Measurements from ENCODE around the gene CC2D2B. TPM values are rescaled to one million over a fixed set of nuclear protein-coding genes. Genes with fewer than 3 reads are reported as not detected.

The CC2D2B gene
- total and polyA plus RNA-seq, 12 donors: 0.14 to 1.8 (median 0.79) TPM

GRCh38 chr10:95864906-95865813, 42.6 kb upstream of the CC2D2B start:
- peaks cover 0 to 81% (median 5%) of the 10 kb centered on the region in 9 donors for H3K36me3 ChIP-seq
- DNase-seq: peak in 1 of 2 donors; percentile 36
- intact Hi-C loops (cut with DNase I): loop anchor here in 6 of 10 donors (1.0 to 5.0 kb wide), 3 partner anchors 171 to 178 kb away; partner anchors contain the start of gene TCTN3 (in 4 of the 6)

GRCh38 chr10:95865814-95866466, 41.8 kb upstream of the CC2D2B start:
- intact Hi-C loops (cut with DNase I): loop anchor here in 6 of 10 donors (1.0 to 5.0 kb wide), 3 partner anchors 171 to 174 kb away; partner anchors contain the start of gene TCTN3 (in 4 of the 6)
- no peaks in the 10 kb centered on the region for H3K27me3 ChIP-seq
- H3K4me3 ChIP-seq: no peak overlapping the region
- ATAC-seq (no peak), DNase-seq (no peak)
- no peak for TF ChIP-seq CTCF (IDR thresholded peaks at IDR 0.05)
- WGBS, 2 donors: 87 to 91% methylated on average over 6 of the region's 6 CpGs
- H3K4me1 ChIP-seq: peaks cover 0 to 6% (median 0%) of the 10 kb centered on the region in 9 donors
- H3K27ac ChIP-seq: no peak overlapping the region
- H3K36me3 ChIP-seq: peaks cover 0 to 81% (median 6%) of the 10 kb centered on the region in 9 donors
- no peaks in the 10 kb centered on the region for H3K9me3 ChIP-seq

More at GRCh38 chr10:95864906-95865813, 42.6 kb upstream of the CC2D2B start:
- ATAC-seq: peak; percentile 70 to 89 (median 86)
- no peak overlapping the region for H3K4me3 ChIP-seq
- no peaks in the 10 kb centered on the region for H3K9me3 ChIP-seq
- peak; percentile 18 to 75 (median 65) for TF ChIP-seq CTCF (IDR thresholded peaks at IDR 0.05)
- H3K27me3 ChIP-seq: no peaks in the 10 kb centered on the region
- H3K27ac ChIP-seq: peak overlapping the region in 1 of 10 donors; percentile 6
- 41 to 44% methylated on average over 7 of the region's 7 CpGs for WGBS, 2 donors
- peaks cover 0 to 6% (median 0%) of the 10 kb centered on the region in 9 donors for H3K4me1 ChIP-seq

- 90 to 94% methylated on average over 2 of the region's 2 CpGs for WGBS, 2 donors
- no peak for TF ChIP-seq CTCF (IDR thresholded peaks at IDR 0.05)
- no peak for ATAC-seq
- peaks cover 0 to 6% (median 0%) of the 10 kb centered on the region in 9 donors for H3K4me1 ChIP-seq
- no peak for DNase-seq
- intact Hi-C loops (cut with DNase I): loop anchor here in 5 of 10 donors (2.0 to 5.0 kb wide), 2 partner anchors 172 to 174 kb away; partner anchors contain the start of gene TCTN3 (in 4 of the 5)
- peaks cover 0 to 81% (median 6%) of the 10 kb centered on the region in 9 donors for H3K36me3 ChIP-seq
- no peaks in the 10 kb centered on the region for H3K27me3 ChIP-seq
- H3K4me3 ChIP-seq: no peak overlapping the region
- H3K27ac ChIP-seq: no peak overlapping the region
- no peaks in the 10 kb centered on the region for H3K9me3 ChIP-seq
Measured at GRCh38 chr10:95866467-95866842, 41.3 kb upstream of the CC2D2B start.

GRCh38 chr10:95867866-95868265, 39.9 kb upstream of the CC2D2B start:
- H3K9me3 ChIP-seq: no peaks in the 10 kb centered on the region
- no peak overlapping the region for H3K4me3 ChIP-seq
- H3K27me3 ChIP-seq: no peaks in the 10 kb centered on the region
- TF ChIP-seq CTCF (IDR thresholded peaks at IDR 0.05): no peak
- WGBS, 2 donors: 94 to 95% methylated on average over 4 of the region's 4 CpGs
- H3K36me3 ChIP-seq: peaks cover 0 to 83% (median 6%) of the 10 kb centered on the region in 9 donors
- H3K27ac ChIP-seq: no peak overlapping the region
- intact Hi-C loops (cut with DNase I): loop anchor here in 5 of 10 donors (2.0 to 5.0 kb wide), 2 partner anchors 173 to 176 kb away; partner anchors contain the start of gene TCTN3 (in 4 of the 5)
- peaks cover 0 to 6% (median 0%) of the 10 kb centered on the region in 9 donors for H3K4me1 ChIP-seq
- DNase-seq: no peak
- ATAC-seq: no peak
